GM10266 (cell line): Measurements from ENCODE around the gene UCMA.
"Not testable (repeated sequence)": the region's sequence is repeated elsewhere in the genome, so short reads cannot be mapped to it uniquely, and the experiment has no call there.

Source experiments
- DNase-seq: peaks from one replicate; pipeline ENCODE4 v3.0.0; 2012; ENCODE audit errors: extremely low spot score
- TF ChIP-seq, protein P1 (sequence below): IDR thresholded peaks from 2 replicates; pipeline ENCODE4 v1.5.1; 2012; ENCODE audit warnings: mild to moderate bottlenecking, low read depth; ENCODE audit not compliant: control insufficient read depth, insufficient read depth; ENCODE audit errors: missing control alignments

Gene UCMA, protein sequence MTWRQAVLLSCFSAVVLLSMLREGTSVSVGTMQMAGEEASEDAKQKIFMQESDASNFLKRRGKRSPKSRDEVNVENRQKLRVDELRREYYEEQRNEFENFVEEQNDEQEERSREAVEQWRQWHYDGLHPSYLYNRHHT

GRCh38 chr10:13234172-13234571 lies at the start of gene UCMA:
UCMA (minus strand) TSS chr10:13234374; CDS start chr10:13234258, 116 bp downstream.
- DNase-seq: no peak
- TF ChIP-seq, protein P1, sequence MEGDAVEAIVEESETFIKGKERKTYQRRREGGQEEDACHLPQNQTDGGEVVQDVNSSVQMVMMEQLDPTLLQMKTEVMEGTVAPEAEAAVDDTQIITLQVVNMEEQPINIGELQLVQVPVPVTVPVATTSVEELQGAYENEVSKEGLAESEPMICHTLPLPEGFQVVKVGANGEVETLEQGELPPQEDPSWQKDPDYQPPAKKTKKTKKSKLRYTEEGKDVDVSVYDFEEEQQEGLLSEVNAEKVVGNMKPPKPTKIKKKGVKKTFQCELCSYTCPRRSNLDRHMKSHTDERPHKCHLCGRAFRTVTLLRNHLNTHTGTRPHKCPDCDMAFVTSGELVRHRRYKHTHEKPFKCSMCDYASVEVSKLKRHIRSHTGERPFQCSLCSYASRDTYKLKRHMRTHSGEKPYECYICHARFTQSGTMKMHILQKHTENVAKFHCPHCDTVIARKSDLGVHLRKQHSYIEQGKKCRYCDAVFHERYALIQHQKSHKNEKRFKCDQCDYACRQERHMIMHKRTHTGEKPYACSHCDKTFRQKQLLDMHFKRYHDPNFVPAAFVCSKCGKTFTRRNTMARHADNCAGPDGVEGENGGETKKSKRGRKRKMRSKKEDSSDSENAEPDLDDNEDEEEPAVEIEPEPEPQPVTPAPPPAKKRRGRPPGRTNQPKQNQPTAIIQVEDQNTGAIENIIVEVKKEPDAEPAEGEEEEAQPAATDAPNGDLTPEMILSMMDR: no peak

DNA sequence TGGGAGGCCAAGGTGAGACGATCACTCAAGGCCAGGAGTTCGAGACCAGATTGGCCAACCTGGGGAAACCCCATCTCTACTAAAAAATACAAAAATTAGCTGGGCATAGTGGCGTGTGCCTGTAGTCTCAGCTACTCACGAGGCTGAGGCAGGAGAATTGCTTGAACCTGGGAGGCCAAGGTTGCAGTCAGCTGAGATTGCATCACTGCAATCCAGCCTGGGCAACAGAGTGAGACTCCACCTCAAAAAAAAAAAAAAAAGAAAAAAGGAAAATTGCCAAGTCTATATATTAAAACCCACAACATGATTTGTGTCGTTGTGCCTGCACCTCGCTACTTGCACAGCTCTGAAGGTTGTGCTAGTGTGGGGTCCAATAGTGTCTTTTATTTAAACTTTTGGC lies 48.2 kb upstream of the UCMA start:
- DNase-seq: not testable (repeated sequence)

DNA sequence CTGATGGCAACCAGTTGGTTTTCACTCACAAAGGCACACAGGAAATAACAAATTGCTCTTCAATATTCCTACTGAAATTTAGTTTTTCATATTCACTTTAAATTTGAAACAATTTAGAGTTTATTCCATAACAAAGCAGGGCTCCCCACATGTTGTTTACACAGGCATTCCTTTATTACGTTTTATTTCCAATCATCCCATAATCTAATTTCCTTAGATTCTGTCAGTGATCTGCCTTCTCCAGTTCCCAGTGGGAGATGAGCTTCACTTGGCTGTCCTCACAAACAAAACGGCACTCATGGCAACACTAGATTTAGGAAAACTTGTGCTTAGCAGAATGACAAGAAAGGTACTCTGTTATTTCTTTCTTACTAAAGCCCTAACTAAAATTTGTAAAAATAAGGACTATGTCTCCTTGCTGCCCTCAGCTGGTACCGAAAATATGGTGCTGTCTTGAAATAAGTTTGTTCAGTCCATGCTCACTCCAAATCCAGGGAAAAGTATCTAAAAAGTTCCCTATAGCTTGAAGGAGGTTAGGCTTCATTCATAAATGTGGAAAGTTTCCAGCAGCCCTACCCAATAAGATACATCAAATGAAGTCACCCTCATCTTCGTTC lies 42.7 kb upstream of the UCMA start:
- no peak for DNase-seq
- TF ChIP-seq, protein P1: no peak

DNA sequence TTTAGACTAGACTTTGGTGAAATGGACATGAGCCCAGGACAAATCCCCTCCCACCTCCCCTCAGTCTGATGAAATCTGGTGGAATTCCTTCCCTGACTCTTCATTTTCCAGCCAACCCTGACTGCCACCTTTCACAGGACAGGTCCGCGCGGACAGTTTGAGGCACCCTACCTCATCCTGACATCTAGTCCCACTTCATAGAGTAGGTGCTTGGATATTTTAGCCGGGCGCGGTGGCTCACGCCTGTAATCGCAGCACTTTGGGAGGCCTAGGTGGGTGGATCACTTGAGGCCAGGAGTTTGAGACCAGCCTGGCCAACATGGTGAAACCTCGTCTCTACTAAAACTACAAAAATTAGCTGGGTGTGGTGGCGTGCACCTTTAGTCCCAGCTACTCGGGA lies 42.0 kb upstream of the UCMA start:
- not testable (repeated sequence) for DNase-seq

DNA sequence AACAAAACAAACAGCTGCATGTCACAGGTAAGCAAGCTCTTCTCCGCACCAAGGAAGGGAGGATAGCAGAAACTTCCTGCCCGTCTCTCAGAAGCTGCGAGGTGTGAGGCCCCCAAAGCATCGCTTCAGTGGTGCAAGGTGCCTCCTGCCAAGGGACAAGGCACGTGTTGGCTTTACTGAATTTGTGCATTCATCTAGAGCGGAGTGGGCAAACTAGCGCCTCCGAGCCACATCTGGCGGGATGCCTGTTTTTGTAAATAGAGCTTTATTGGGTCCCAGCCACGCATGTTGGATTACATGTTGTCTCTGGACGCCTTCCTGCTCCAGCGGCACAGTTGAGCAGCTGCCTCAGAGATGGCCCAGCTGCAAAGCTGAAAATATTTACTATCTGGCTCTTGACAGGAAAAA lies 38.0 kb upstream of the UCMA start:
- no peak for DNase-seq
- TF ChIP-seq, protein P1: no peak

- TF ChIP-seq, protein P1: peak; percentile 65
- peak; percentile 73 for DNase-seq
These were observed 37.5 kb upstream of the UCMA start for GRCh38 chr10:13271552-13272163.

DNA sequence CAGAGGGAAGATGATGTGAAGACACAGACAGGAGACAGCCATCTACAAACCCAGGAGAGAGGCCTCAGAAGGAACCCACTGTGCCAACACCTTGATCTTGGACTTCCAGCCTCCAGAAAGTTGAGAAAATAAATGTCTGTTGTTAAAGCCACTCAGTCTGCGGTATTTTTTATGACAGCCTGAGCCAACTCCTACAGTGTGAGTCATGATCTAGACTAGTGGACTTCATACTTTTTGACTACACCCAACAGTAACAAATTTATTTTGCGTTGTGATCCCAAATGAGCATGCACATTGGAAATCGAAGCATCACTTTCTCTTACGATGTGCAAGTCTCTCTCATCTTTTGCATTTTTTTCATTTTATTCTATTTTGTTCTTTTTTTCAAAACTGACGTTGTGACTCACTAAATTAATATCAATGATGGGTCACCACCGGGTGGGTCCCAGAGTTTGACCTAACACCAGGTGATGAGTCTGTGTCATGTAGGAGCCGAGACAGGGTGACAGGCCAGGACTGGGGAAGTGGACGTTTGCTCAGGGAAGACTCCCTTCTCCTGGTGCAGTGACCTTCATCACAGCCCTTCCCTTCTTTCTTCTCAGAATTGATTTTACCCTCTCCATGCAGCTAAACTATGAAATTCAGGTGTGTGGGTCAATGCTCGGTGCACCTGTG lies 36.8 kb upstream of the UCMA start:
- TF ChIP-seq, protein P1: no peak
- DNase-seq: no peak

DNA sequence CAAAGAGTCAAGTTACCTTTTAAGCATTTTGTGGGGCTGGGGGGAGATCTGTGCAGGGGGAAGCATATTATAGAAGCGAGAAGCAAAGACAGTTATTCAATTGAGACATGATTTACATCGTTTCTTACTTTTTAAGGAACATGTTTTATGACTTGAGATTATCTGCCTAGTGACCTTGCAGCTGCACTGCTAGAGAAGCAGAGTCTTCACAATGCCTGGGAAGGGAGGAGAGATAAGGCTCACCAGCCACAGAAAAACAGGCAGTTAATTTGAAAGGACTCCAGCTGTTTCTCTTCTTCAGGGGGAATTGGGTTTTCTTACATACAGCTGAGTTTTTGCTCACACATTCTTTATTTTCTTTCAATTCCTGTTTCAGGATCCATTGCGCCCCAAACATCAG lies 34.7 kb upstream of the UCMA start:
- DNase-seq: no peak

More for the DNA sequence above, 34.7 kb upstream of the UCMA start:
- TF ChIP-seq, protein P1: no peak
